SK-N-SH (cell line): ENCODE results near the gene OTUD7B.

ENCODE experiments used
- CHD2 ChIP-seq: fragments of 150-350 bp; IDR thresholded peaks from 2 replicates; pipeline ENCODE4 v1.6.1; 2018; ENCODE audit warnings: low read length; ENCODE audit not compliant: partially characterized antibody
- EP300 ChIP-seq, 2 experiments: IDR thresholded peaks; 2 replicates each; pipeline versions ENCODE4 v1.4.0 to v1.6.1; 2012; ENCODE audit warnings: borderline replicate concordance in 1 of 2, low read depth in 1 of 2, low read length in 1 of 2
- FOXJ3 ChIP-seq: sonication (generic); formaldehyde crosslinking; IDR thresholded peaks from 2 replicates; pipeline ENCODE4 v1.5.1; 2020; ENCODE audit warnings: mild to moderate bottlenecking, missing genetic modification reagents
- GABPA ChIP-seq: IDR thresholded peaks from 2 replicates; pipeline ENCODE4 v1.4.0; 2012; ENCODE audit warnings: low read depth, mild to moderate bottlenecking
- MEF2A ChIP-seq: IDR thresholded peaks from 2 replicates; pipeline ENCODE4 v1.4.0; 2012; ENCODE audit warnings: low read depth, borderline replicate concordance
- NFIC ChIP-seq: IDR thresholded peaks from 2 replicates; pipeline ENCODE4 v1.4.0; 2012; ENCODE audit warnings: borderline replicate concordance
- POLR2AphosphoS5 ChIP-seq: IDR thresholded peaks from 2 replicates; pipeline ENCODE4 v1.6.1; 2012; ENCODE audit warnings: low read depth, low read length
- RAD21 ChIP-seq: IDR thresholded peaks from 2 replicates; pipeline ENCODE4 v1.6.1; 2012; ENCODE audit warnings: mild to moderate bottlenecking, low read length
- SMC3 ChIP-seq: IDR thresholded peaks from 2 replicates; pipeline ENCODE4 v1.6.1; 2012; ENCODE audit warnings: low read depth, low read length, improper control_type of control experiment
- TAF1 ChIP-seq: IDR thresholded peaks from 2 replicates; pipeline ENCODE4 v1.6.1; 2012; ENCODE audit warnings: low read depth, mild to moderate bottlenecking, low read length, moderate library complexity, borderline replicate concordance
- TF ChIP-seq, protein P1 (sequence below): fragments of 200-600 bp; sonication (generic); IDR thresholded peaks from 2 replicates; pipeline ENCODE4 v1.6.1; 2017; ENCODE audit warnings: antibody characterized with exemption, mild to moderate bottlenecking, moderate library complexity
- TF ChIP-seq, protein P2 (sequence below): fragments of 150-350 bp; IDR thresholded peaks from 2 replicates; pipeline ENCODE4 v1.6.1; 2016; ENCODE audit warnings: mild to moderate bottlenecking, low read depth, low read length
- TF ChIP-seq, protein P3 (sequence below): fragments of 150-350 bp; IDR thresholded peaks from 2 replicates; pipeline ENCODE4 v1.6.1; 2017; ENCODE audit warnings: antibody characterized with exemption, low read length, low read depth, borderline replicate concordance
- TF ChIP-seq, protein P4 (sequence below): IDR thresholded peaks from 2 replicates; pipeline ENCODE4 v1.4.0; 2012; ENCODE audit warnings: low read depth, borderline replicate concordance

DNA sequence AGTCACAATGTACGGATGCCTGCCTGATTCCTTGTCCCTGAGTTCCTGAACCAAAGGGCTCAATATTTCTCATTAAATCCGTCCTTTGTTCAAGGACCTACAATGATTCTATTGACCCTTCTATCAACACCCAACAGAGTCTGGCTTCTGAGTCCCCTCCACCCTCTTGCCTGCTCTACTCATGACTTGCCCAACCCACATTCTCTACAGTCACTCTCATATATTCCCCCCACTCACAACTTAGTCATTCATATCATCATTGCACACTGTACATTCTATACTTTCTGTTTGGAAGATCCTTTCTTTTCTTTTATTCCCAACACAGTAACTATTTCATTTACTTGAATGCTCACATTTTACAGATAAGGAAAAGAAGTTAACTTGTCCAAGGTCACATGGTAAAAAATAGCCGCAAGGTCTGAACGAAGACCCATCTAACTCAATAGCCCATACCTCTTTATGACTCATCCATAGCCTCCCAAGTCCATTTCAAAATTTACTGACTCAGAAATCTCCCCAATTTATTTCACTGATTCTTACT is 3.6 kb downstream of the OTUD7B start:
- TF ChIP-seq, protein P1, sequence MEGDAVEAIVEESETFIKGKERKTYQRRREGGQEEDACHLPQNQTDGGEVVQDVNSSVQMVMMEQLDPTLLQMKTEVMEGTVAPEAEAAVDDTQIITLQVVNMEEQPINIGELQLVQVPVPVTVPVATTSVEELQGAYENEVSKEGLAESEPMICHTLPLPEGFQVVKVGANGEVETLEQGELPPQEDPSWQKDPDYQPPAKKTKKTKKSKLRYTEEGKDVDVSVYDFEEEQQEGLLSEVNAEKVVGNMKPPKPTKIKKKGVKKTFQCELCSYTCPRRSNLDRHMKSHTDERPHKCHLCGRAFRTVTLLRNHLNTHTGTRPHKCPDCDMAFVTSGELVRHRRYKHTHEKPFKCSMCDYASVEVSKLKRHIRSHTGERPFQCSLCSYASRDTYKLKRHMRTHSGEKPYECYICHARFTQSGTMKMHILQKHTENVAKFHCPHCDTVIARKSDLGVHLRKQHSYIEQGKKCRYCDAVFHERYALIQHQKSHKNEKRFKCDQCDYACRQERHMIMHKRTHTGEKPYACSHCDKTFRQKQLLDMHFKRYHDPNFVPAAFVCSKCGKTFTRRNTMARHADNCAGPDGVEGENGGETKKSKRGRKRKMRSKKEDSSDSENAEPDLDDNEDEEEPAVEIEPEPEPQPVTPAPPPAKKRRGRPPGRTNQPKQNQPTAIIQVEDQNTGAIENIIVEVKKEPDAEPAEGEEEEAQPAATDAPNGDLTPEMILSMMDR, result no peak
- TF ChIP-seq TAF1 (no peak), EP300 (IDR thresholded peaks at IDR 0.05; ENCODE audit: borderline replicate concordance in 1 of 2, low read depth in 1 of 2, low read length in 1 of 2) (no peak), MEF2A (no peak), POLR2AphosphoS5 (no peak), FOXJ3 (no peak), GABPA (no peak), CHD2 (no peak), RAD21 (no peak), SMC3 (no peak), NFIC (no peak)
- TF ChIP-seq, protein P2, sequence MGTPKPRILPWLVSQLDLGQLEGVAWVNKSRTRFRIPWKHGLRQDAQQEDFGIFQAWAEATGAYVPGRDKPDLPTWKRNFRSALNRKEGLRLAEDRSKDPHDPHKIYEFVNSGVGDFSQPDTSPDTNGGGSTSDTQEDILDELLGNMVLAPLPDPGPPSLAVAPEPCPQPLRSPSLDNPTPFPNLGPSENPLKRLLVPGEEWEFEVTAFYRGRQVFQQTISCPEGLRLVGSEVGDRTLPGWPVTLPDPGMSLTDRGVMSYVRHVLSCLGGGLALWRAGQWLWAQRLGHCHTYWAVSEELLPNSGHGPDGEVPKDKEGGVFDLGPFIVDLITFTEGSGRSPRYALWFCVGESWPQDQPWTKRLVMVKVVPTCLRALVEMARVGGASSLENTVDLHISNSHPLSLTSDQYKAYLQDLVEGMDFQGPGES, result no peak
- TF ChIP-seq, protein P3, sequence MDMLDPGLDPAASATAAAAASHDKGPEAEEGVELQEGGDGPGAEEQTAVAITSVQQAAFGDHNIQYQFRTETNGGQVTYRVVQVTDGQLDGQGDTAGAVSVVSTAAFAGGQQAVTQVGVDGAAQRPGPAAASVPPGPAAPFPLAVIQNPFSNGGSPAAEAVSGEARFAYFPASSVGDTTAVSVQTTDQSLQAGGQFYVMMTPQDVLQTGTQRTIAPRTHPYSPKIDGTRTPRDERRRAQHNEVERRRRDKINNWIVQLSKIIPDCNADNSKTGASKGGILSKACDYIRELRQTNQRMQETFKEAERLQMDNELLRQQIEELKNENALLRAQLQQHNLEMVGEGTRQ, result no peak
- TF ChIP-seq, protein P4, sequence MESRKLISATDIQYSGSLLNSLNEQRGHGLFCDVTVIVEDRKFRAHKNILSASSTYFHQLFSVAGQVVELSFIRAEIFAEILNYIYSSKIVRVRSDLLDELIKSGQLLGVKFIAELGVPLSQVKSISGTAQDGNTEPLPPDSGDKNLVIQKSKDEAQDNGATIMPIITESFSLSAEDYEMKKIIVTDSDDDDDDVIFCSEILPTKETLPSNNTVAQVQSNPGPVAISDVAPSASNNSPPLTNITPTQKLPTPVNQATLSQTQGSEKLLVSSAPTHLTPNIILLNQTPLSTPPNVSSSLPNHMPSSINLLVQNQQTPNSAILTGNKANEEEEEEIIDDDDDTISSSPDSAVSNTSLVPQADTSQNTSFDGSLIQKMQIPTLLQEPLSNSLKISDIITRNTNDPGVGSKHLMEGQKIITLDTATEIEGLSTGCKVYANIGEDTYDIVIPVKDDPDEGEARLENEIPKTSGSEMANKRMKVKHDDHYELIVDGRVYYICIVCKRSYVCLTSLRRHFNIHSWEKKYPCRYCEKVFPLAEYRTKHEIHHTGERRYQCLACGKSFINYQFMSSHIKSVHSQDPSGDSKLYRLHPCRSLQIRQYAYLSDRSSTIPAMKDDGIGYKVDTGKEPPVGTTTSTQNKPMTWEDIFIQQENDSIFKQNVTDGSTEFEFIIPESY, result no peak
